Germinal center (tissue), 1 donor: ENCODE measurements around the gene CAPN15.
"Not testable (repeated sequence)": the region's sequence is repeated elsewhere in the genome, so short reads cannot be mapped to it uniquely, and the experiment has no call there.

Experiments
- DNase-seq: peaks from one replicate; pipeline ENCODE4 v3.0.0; 2012; ENCODE audit warnings: mixed read lengths, low spot score

The CAPN15 gene

GRCh38 chr16:592518-593306 lies 65.2 kb downstream of the CAPN15 start:
- no peak for DNase-seq

DNA sequence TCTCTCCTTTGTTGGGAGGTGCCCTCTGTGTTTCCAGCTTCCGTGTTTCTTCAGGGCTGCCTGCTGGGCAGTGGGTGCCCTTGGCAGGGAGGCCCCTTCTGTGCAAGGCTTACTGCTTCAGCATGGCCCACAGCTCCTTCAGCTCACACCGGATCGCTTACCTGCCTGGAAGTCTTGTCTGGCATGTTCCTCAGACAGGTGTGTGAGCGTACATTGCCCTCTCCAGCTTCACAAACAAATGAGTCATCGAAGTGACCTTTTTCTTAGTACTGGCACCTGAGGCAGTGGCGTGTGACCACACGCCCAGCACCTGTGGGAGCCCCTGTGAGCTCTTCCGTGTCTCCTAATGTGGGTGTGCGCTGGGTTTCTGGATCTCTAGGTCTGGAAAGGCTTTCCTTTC lies 65.9 kb downstream of the CAPN15 start:
- DNase-seq, result no peak

DNA sequence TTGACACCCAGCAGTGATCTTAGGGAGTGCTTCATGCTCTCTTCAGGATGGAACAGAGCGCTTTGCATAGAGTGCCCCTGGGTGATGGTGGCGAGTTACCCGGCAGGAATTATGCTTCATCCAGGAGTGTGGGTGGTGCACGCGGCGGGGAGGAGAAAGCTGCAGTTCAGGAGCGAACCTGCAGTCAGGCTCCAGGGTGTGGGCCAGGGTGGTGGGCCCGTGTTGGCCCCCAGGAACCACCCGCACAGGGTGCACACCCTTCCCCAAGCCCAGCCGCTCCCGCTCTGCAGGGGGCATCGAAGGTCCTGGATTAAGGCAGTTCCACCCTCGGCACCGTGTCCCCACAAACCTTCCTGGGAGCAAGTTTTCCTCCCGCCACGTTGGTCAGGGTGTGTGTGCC lies 66.3 kb downstream of the CAPN15 start:
- no peak for DNase-seq

DNA sequence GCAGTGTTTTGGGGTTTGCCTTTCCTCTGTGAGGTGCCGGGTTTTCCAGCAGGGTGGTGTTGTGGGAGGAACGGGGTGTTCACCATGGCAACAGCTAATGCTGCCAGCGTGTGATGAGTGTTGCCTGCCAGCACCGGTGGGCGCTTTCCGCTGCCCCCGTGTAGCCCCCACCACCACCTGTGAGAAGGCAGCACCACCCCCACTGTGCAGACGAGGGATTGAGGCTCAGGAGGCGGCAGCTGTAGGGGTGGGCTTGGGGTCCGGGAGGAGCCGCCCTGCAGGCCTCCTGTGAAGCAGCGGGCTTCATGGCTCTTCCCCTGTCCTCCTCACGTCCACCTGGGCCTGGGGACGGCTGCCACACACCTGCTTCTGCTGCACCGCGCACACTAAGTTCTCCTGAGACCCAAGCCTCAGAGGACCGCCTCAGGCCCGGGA lies 67.6 kb downstream of the CAPN15 start:
- DNase-seq, result no peak

GRCh38 chr16:595942-596735 lies 68.6 kb downstream of the CAPN15 start:
- no peak for DNase-seq

- DNase-seq, result no peak
These were observed 69.2 kb downstream of the CAPN15 start for GRCh38 chr16:596736-597060.

DNA sequence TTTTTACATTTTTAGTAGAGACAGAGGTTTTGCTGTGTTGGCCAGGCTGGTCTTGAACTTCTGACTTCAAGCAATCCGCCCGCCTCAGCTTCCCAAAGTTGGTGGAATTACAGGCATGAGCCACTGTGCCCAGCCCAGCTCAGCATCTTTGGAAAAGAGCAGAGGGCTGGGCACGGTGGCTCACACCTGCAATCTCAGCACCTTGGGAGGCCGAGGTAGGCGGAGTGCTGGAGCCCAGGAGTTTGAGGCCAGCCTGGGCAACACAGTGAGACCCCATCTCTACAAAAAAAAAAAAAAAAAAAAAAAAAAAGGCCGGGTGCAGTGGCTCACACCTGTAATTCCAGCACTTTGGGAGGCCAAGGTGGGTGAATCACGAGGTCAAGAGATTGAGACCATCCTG lies 70.1 kb downstream of the CAPN15 start:
- not testable (repeated sequence) for DNase-seq

DNA sequence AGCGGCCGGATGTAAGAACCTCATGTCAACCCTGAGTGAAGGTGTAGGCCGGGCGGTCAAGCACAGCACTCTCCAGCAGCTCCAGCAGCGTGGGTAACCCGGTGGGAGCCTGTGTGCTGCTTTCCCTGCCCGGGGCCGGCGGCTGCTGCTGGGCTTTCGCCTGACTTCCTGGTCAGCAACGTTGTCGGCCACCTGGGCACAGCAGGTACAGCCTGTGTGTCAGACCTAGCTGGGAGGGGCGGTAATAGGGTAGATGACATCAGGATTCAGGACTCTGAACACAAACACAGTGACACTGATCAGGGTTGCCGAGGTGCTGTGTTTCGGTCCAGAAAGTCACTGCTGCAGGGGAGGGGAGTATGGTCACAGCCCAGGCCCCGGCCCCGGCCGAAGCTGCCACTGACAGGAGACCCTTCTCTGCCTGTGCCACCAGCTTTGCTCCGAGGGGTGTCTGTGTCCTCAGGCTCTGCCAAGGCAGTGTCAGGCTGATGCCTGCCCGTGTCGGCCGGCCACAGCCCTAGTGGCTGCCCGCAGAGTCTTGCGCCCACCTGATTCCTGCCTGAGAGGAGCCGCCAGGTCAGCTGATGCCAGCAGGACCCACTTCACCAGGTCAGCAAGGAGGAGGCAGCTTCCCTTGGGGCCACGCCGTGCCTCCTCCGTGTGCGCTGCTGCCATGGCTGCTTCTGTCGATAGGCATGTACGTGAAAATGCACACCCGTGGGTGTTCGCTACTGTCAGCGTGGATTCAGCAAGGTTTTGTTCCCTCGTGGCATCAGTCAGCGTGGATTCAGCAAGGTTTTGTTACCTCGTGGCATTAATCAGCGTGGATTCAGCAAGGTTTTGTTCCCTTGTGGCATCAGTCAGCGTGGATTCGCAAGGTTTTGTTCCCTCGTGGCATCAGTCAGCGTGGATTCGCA lies 71.6 kb downstream of the CAPN15 start:
- DNase-seq, result no peak

DNA sequence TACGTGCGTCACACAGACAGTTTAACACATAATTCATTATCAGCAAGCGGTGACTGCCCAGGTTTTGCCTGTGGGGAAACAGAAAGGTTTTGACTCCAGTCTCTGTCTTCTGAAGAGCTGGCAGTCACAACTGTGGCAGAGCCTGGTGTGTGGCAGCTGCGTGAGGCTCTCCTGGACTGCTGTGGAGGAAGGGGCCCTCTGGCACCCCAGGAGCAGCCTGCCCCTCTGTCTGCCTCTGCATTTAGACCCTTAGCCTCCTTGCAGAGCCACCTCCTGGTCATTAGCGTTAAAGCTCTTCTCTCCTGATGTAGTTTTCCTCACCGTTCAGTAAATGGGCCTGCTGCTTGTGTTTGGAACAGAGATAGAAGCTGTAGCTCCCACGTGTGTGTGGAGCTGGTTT lies 73.3 kb downstream of the CAPN15 start:
- no peak for DNase-seq

DNA sequence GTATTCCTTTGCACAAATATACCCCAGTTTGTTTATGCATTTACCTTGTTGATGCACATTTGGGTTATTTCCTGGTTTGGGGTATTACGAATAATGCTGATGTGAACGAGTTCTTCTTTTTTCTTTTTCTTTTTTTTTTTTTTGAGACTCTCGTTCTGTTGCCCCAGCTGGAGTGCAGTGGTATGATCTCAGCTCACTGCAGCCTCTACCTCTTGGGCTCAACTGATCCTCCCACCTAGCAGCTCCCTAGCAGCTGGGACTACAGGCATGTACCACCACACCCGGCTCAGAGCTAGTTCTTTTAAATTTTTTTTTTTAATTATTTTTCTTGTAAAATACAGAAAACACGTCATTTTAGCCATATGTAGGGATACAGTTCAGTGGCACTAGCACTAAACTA lies 76.4 kb downstream of the CAPN15 start:
- no peak for DNase-seq
